Measurements from ENCODE around the gene SEC23B. TPM values are rescaled to one million over a fixed set of nuclear protein-coding genes. Genes with fewer than 3 reads are reported as not detected.

SEC23B gene
- total and polyA plus RNA-seq, 2 of the 4 experiments (the other 2 are of a cell fraction): 51.5 to 78.9 TPM

DNA sequence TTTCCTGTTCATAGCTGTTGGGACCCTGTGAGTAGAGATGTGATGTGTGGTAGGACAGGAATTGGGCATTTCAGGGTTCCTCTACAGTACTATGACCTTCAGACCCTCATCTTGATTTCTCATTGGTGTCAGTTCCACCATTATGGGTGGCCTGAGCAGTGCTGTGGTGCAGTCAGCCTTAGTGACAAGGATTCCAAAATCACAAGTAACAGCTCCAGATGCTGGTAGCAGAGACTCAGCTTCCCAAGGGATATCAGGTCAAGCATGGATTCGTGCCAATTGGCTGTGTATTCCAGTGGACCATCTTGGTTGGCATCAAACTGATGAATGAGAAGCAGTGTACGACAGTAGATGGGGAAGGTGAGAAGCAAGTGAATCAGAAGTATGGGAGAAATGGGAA is 63.3 kb downstream of the SEC23B start:
- Histone ChIP-seq H4K5ac (ENCODE audit: low read depth, low read length) (no peak overlapping the region), H2BK5ac (ENCODE audit: low read depth, low read length, poor library complexity, severe bottlenecking) (no peak overlapping the region), H2AK9ac (replicated peaks; ENCODE audit: low read depth, low read length, poor library complexity) (no peak overlapping the region), H3K14ac (replicated peaks; ENCODE audit: low read depth, low read length) (no peak overlapping the region), H3K79me1 (ENCODE audit: low read depth in 1 of 2, low read length in 2 of 2) (peaks cover 10 to 33% of the 10 kb centered on the region in 2 experiments), H2AFZ (replicated peaks; ENCODE audit: low read length, poor library complexity) (no peak overlapping the region), H3K56ac (ENCODE audit: extremely low read depth, insufficient read depth, low read length) (no peak overlapping the region), H4K91ac (ENCODE audit: insufficient read depth, low read depth, low read length) (no peak overlapping the region), H2BK120ac (ENCODE audit: low read depth, low read length) (no peak overlapping the region), H3K4me1 (ENCODE audit: control insufficient read depth, insufficient read depth, low read length) (peaks cover 2% of the 10 kb centered on the region; the same call in 1 of the 2 replicates), H4K8ac (ENCODE audit: low read depth in 2 of 2, low read length in 2 of 2) (no peak overlapping the region), H3K36me3 (ENCODE audit: control insufficient read depth, insufficient read depth, low read length) (peaks cover 8% of the 10 kb centered on the region), H3K9me3 (ENCODE audit: control insufficient read depth, insufficient read depth, low read length) (no peaks in the 10 kb centered on the region), H3K23ac (ENCODE audit: low read depth, low read length) (no peak overlapping the region), H4K20me1 (ENCODE audit: insufficient read depth, low read length) (no peaks in the 10 kb centered on the region), H3K27me3 (ENCODE audit: control insufficient read depth, insufficient read depth, low read length) (no peaks in the 10 kb centered on the region), H3K4ac (ENCODE audit: low read depth, low read length) (no peak overlapping the region), H3K9me1 (ENCODE audit: insufficient read depth, low read length) (peaks cover 9% of the 10 kb centered on the region), H2AK5ac (ENCODE audit: low read depth, low read length) (no peak overlapping the region), H2BK20ac (ENCODE audit: low read depth, low read length) (no peak overlapping the region), H3K27ac (ENCODE audit: insufficient read depth, low read length) (no peak overlapping the region), H3K4me2 (ENCODE audit: low read depth, low read length) (no peak overlapping the region), H2BK15ac (ENCODE audit: low read depth, low read length) (no peak overlapping the region), H3K9ac (ENCODE audit: low read depth, low read length) (no peak overlapping the region), H3K4me3 (ENCODE audit: insufficient read depth, low read depth, low read length) (no peak overlapping the region), H3K18ac (ENCODE audit: low read depth, low read length) (no peak overlapping the region)
- in situ Hi-C loops (cut with MboI; ENCODE audit: low sequenced_read_pairs) (no loop called here), intact Hi-C loops (cut with micrococcal nuclease) (no loop called here), dilution Hi-C loops (cut with HindIII; ENCODE audit: low sequenced_read_pairs, unreplicated experiment) (no loop called here)
- TF ChIP-seq NFE2L2 (IDR thresholded peaks at IDR 0.05; ENCODE audit: low read depth, low read length) (no peak), BHLHE40 (IDR thresholded peaks at IDR 0.05; ENCODE audit: low read depth, low read length) (no peak), RCOR1 (IDR thresholded peaks at IDR 0.05; ENCODE audit: insufficient replicate concordance, low read length) (no peak), FOS (IDR thresholded peaks at IDR 0.05; ENCODE audit: low read depth, low read length) (no peak), CEBPB (IDR thresholded peaks at IDR 0.05; ENCODE audit: low read depth, low read length) (no peak), SMC3 (IDR thresholded peaks at IDR 0.05; ENCODE audit: low read depth, low read length) (no peak), POLR2A (IDR thresholded peaks at IDR 0.05; ENCODE audit: low read depth, low read length) (no peak), RFX5 (IDR thresholded peaks at IDR 0.05; ENCODE audit: low read depth, low read length) (no peak), MXI1 (IDR thresholded peaks at IDR 0.05; ENCODE audit: borderline replicate concordance, low read depth, low read length) (no peak), RAD21 (IDR thresholded peaks at IDR 0.05; ENCODE audit: low read length) (no peak), MAZ (IDR thresholded peaks at IDR 0.05; ENCODE audit: borderline replicate concordance, low read depth, low read length) (no peak)
- TF ChIP-seq, protein P1, sequence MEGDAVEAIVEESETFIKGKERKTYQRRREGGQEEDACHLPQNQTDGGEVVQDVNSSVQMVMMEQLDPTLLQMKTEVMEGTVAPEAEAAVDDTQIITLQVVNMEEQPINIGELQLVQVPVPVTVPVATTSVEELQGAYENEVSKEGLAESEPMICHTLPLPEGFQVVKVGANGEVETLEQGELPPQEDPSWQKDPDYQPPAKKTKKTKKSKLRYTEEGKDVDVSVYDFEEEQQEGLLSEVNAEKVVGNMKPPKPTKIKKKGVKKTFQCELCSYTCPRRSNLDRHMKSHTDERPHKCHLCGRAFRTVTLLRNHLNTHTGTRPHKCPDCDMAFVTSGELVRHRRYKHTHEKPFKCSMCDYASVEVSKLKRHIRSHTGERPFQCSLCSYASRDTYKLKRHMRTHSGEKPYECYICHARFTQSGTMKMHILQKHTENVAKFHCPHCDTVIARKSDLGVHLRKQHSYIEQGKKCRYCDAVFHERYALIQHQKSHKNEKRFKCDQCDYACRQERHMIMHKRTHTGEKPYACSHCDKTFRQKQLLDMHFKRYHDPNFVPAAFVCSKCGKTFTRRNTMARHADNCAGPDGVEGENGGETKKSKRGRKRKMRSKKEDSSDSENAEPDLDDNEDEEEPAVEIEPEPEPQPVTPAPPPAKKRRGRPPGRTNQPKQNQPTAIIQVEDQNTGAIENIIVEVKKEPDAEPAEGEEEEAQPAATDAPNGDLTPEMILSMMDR (conservative IDR thresholded peaks at IDR 0.05; ENCODE audit: low read depth, low read length): no peak
- TF ChIP-seq, protein P2, sequence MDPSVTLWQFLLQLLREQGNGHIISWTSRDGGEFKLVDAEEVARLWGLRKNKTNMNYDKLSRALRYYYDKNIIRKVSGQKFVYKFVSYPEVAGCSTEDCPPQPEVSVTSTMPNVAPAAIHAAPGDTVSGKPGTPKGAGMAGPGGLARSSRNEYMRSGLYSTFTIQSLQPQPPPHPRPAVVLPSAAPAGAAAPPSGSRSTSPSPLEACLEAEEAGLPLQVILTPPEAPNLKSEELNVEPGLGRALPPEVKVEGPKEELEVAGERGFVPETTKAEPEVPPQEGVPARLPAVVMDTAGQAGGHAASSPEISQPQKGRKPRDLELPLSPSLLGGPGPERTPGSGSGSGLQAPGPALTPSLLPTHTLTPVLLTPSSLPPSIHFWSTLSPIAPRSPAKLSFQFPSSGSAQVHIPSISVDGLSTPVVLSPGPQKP (IDR thresholded peaks at IDR 0.05; ENCODE audit: borderline replicate concordance, low read depth, low read length): no peak
- WGBS, 2 experiments (ENCODE audit: extremely low coverage in 2 of 2, insufficient read length in 1 of 2): 88% methylated on average over 1 of the region's 2 CpGs; no CpG with 5 or more reads in 1 of the 2 experiments
- ChIA-PET CTCF (no interaction called here), POLR2A (ENCODE audit: unreplicated experiment) (no interaction called here)
- BruUV-seq (replicated peaks): no TSS peak
- DNase-seq: no peak
- ATAC-seq (ENCODE audit: low read depth): no peak

All from IMR-90 (cell line).